H1 (cell line): Measurements from ENCODE around the gene GLB1L2. TPM values are rescaled to one million over a fixed set of nuclear protein-coding genes. Genes with fewer than 3 reads are reported as not detected.

Experiments used
- CTCF ChIA-PET: fragments of 300-600 bp; sonication (Branson Sonifier 250); formaldehyde crosslinking; loops from one replicate; lab custom pipeline; 2021; ENCODE audit not compliant: partially characterized antibody; lab: Charles Lee
- POLR2A ChIA-PET: fragments of 300-600 bp; sonication (Branson Sonifier 250); formaldehyde crosslinking; loops from one replicate; lab custom pipeline; 2021; ENCODE audit warnings: inconsistent platforms; ENCODE audit not compliant: partially characterized antibody; lab: Charles Lee
- DNase-seq, 2 experiments: peaks; one replicate each; pipeline versions ENCODE4 v3.0.0 to v3.0.0-alpha.2; 2010 to 2022; ENCODE audit warnings: low spot score in 2 of 2, low read depth in 1 of 2, mixed read lengths in 1 of 2
- FAIRE-seq: peaks from 2 replicates; lab custom pipeline; 2011; peaks lifted over from hg19 to GRCh38; lab: Jason Lieb, UNC
- H2AFZ ChIP-seq: 2 replicates; pipeline ENCODE4 v1.8.1; 2012; ENCODE audit warnings: low read length, inconsistent platforms
- H2AK5ac ChIP-seq: 2 replicates; pipeline ENCODE4 v1.6.1; 2013; ENCODE audit warnings: low read depth, low read length
- H2BK120ac ChIP-seq: replicated peaks from 2 replicates; pipeline ENCODE3; 2013; ENCODE audit warnings: low read depth, low read length, inconsistent platforms
- H2BK12ac ChIP-seq: 2 replicates; pipeline ENCODE4 v1.6.1; 2013; ENCODE audit warnings: low read depth, low read length
- H2BK15ac ChIP-seq: 2 replicates; pipeline ENCODE4 v1.6.1; 2013; ENCODE audit warnings: low read length
- H2BK20ac ChIP-seq: 2 replicates; pipeline ENCODE4 v1.6.1; 2013; ENCODE audit warnings: low read length
- H2BK5ac ChIP-seq: 2 replicates; pipeline ENCODE4 v1.6.1; 2013; ENCODE audit warnings: low read depth, low read length
- H3K14ac ChIP-seq: 2 replicates; pipeline ENCODE4 v1.6.1; 2013; ENCODE audit warnings: inconsistent platforms; ENCODE audit not compliant: insufficient read length
- H3K18ac ChIP-seq: 2 replicates; pipeline ENCODE4 v1.6.1; 2013; ENCODE audit warnings: low read length; ENCODE audit errors: extremely low read depth
- H3K23ac ChIP-seq: 2 replicates; pipeline ENCODE4 v1.6.1; 2013; ENCODE audit warnings: inconsistent platforms; ENCODE audit not compliant: insufficient read length
- H3K23me2 ChIP-seq: 2 replicates; pipeline ENCODE4 v1.6.1; 2013; ENCODE audit warnings: low read depth, low read length
- H3K27ac ChIP-seq: 2 replicates; pipeline ENCODE4 v1.6.1; 2011; ENCODE audit warnings: low read depth, low read length, inconsistent platforms
- H3K27me3 ChIP-seq, 4 experiments: replicated peaks in 1 of 4; 1 replicate in 1 of 4; 2 replicates in 3 of 4; pipeline versions ENCODE4 v1.6.1 to v1.8.1; 2011 to 2013; ENCODE audit warnings: low read length in 3 of 4, mild to moderate bottlenecking in 3 of 4, inconsistent platforms in 2 of 4, mixed read lengths in 2 of 4, moderate library complexity in 1 of 4; ENCODE audit not compliant: control insufficient read depth in 3 of 4, insufficient read depth in 3 of 4; ENCODE audit errors: extremely low read depth in 1 of 4
- H3K36me3 ChIP-seq, 4 experiments: 2 replicates each; pipeline versions ENCODE4 v1.6.1 to v1.8.1; 2011 to 2013; ENCODE audit warnings: mild to moderate bottlenecking in 4 of 4, low read length in 3 of 4, moderate library complexity in 2 of 4, control low read depth in 1 of 4, inconsistent platforms in 1 of 4; ENCODE audit not compliant: insufficient read depth in 4 of 4, control insufficient read depth in 2 of 4
- H3K4ac ChIP-seq: replicated peaks from 2 replicates; pipeline ENCODE3; 2013; ENCODE audit warnings: low read length, low read depth, mixed read lengths, inconsistent platforms; ENCODE audit not compliant: insufficient read length
- H3K4me1 ChIP-seq, 4 experiments: replicated peaks in 1 of 4; 1 replicate in 1 of 4; 2 replicates in 3 of 4; pipeline versions ENCODE4 v1.6.1 to v1.8.1; 2011 to 2013; ENCODE audit warnings: low read length in 3 of 4, inconsistent platforms in 2 of 4, mixed read lengths in 1 of 4; ENCODE audit not compliant: insufficient read depth in 4 of 4, control insufficient read depth in 3 of 4
- H3K4me2 ChIP-seq, 2 experiments: 2 replicates each; pipeline versions ENCODE4 v1.6.1 to v1.8.1; 2011 to 2013; ENCODE audit warnings: low read depth in 2 of 2, low read length in 2 of 2, control low read depth in 1 of 2, inconsistent platforms in 1 of 2, mild to moderate bottlenecking in 1 of 2; ENCODE audit not compliant: insufficient read depth in 1 of 2
- H3K4me3 ChIP-seq, 4 experiments: fragments of 200-600, 300-600 bp in 1 of 4; sonication (generic), shearing (Covaris generic), sonication (Bioruptor Twin) in 1 of 4; 2 replicates each; pipeline versions ENCODE4 v1.5.1 to v1.8.1; 2011 to 2016; ENCODE audit warnings: low read length in 4 of 4, low read depth in 3 of 4, control low read depth in 2 of 4, inconsistent platforms in 2 of 4, mild to moderate bottlenecking in 2 of 4, mixed read lengths in 1 of 4, moderate library complexity in 1 of 4; ENCODE audit not compliant: insufficient read depth in 2 of 4; ENCODE audit errors: extremely low read depth in 1 of 4
- H3K56ac ChIP-seq: replicated peaks from 2 replicates; pipeline ENCODE3; 2013; ENCODE audit warnings: low read depth, mild to moderate bottlenecking, mixed read lengths, low read length, inconsistent platforms; ENCODE audit not compliant: insufficient read length
- H3K79me1 ChIP-seq: 2 replicates; pipeline ENCODE4 v1.6.1; 2013; ENCODE audit warnings: low read depth, low read length, control low read depth
- H3K79me2 ChIP-seq, 2 experiments: 2 replicates each; pipeline versions ENCODE4 v1.6.1 to v1.8.1; 2012 to 2013; ENCODE audit warnings: low read length in 2 of 2, mild to moderate bottlenecking in 2 of 2, inconsistent platforms in 1 of 2; ENCODE audit not compliant: insufficient read depth in 2 of 2, control insufficient read depth in 1 of 2
- H3K9ac ChIP-seq, 4 experiments: replicated peaks in 1 of 4; 1 replicate in 1 of 4; 2 replicates in 3 of 4; pipeline versions ENCODE4 v1.6.1 to v1.8.1; 2011 to 2013; ENCODE audit warnings: low read depth in 3 of 4, low read length in 3 of 4, control low read depth in 2 of 4, mild to moderate bottlenecking in 2 of 4, moderate library complexity in 2 of 4, inconsistent platforms in 1 of 4; ENCODE audit errors: extremely low read depth in 1 of 4
- H3K9me3 ChIP-seq, 2 experiments: 2 replicates each; pipeline versions ENCODE4 v1.6.1 to v1.8.1; 2012 to 2013; ENCODE audit warnings: mild to moderate bottlenecking in 2 of 2, moderate library complexity in 2 of 2, control low read depth in 1 of 2, inconsistent platforms in 1 of 2, low read depth in 1 of 2, low read length in 1 of 2, mixed read lengths in 1 of 2; ENCODE audit not compliant: insufficient read depth in 2 of 2
- H4K20me1 ChIP-seq, 2 experiments: replicated peaks in 1 of 2; 2 replicates each; pipeline versions ENCODE3 to v1.8.1; 2011 to 2013; ENCODE audit warnings: inconsistent platforms in 2 of 2, low read length in 2 of 2, mild to moderate bottlenecking in 1 of 2; ENCODE audit not compliant: insufficient read depth in 2 of 2, control insufficient read depth in 1 of 2
- H4K5ac ChIP-seq: 2 replicates; pipeline ENCODE4 v1.6.1; 2013; ENCODE audit warnings: low read length, low read depth, mixed read lengths, inconsistent platforms; ENCODE audit not compliant: insufficient read length
- H4K8ac ChIP-seq: 2 replicates; pipeline ENCODE4 v1.8.0; 2013; ENCODE audit warnings: mild to moderate bottlenecking, moderate library complexity, low read length, inconsistent platforms; ENCODE audit not compliant: insufficient read depth; ENCODE audit errors: extremely low read depth
- H4K91ac ChIP-seq: replicated peaks from 2 replicates; pipeline ENCODE3; 2013; ENCODE audit warnings: low read length, mixed read lengths, inconsistent platforms; ENCODE audit not compliant: insufficient read length
- E2F6 ChIP-seq: IDR thresholded peaks from 2 replicates; pipeline ENCODE4 v1.6.1; 2012; ENCODE audit warnings: inconsistent platforms
- HDAC2 ChIP-seq, 2 experiments: fragments of 300-600 bp in 1 of 2; sonication (generic) in 1 of 2; IDR thresholded peaks; 2 replicates each; pipeline ENCODE4 v1.6.1; 2011 to 2012; ENCODE audit warnings: low read depth in 2 of 2, low read length in 2 of 2, mild to moderate bottlenecking in 2 of 2, moderate library complexity in 2 of 2, borderline replicate concordance in 1 of 2, inconsistent platforms in 1 of 2
- POU5F1 ChIP-seq: IDR thresholded peaks from 2 replicates; pipeline ENCODE4 v1.6.1; 2011; ENCODE audit warnings: low read depth, mild to moderate bottlenecking, low read length, moderate library complexity
- RNF2 ChIP-seq: fragments of 200-900, 300-1000 bp; sonication (generic); IDR thresholded peaks from 2 replicates; pipeline ENCODE4 v1.7.1; 2016; ENCODE audit warnings: borderline replicate concordance, low read depth, mild to moderate bottlenecking, antibody characterized with exemption, low read length; ENCODE audit not compliant: poor library complexity, severe bottlenecking; ENCODE audit errors: missing control alignments
- RXRA ChIP-seq: IDR thresholded peaks from 2 replicates; pipeline ENCODE4 v1.6.1; 2011; ENCODE audit warnings: low read depth, mild to moderate bottlenecking, low read length, moderate library complexity; ENCODE audit not compliant: insufficient read depth
- SIX5 ChIP-seq: IDR thresholded peaks from 2 replicates; pipeline ENCODE4 v1.6.1; 2011; ENCODE audit warnings: mild to moderate bottlenecking, low read depth, low read length
- SP2 ChIP-seq: IDR thresholded peaks from 2 replicates; pipeline ENCODE4 v1.6.1; 2012; ENCODE audit warnings: mild to moderate bottlenecking, low read length, inconsistent platforms
- SRF ChIP-seq: IDR thresholded peaks from 2 replicates; pipeline ENCODE4 v1.6.1; 2011; ENCODE audit warnings: mild to moderate bottlenecking, low read depth, low read length, moderate library complexity
- WGBS, 2 experiments: shearing (Covaris generic) in 1 of 2; methylation state at CpG; one replicate each; pipeline versions ENCODE4 v1.1.6 to v1.1.7; 2013 to 2015; ENCODE audit warnings: low lambda C conversion rate in 2 of 2, mixed read lengths in 2 of 2, inconsistent platforms in 1 of 2, low coverage in 1 of 2, missing lambda C conversion rate in 1 of 2; ENCODE audit not compliant: insufficient replicate concordance in 2 of 2, insufficient coverage in 1 of 2, insufficient read length in 1 of 2; ENCODE audit errors: extremely low coverage in 1 of 2, missing lambda C conversion rate in 1 of 2; 5-methylcytosine and 5-hydroxymethylcytosine counted together
- polyA plus RNA-seq, 7 experiments: library from polyadenylated mRNA; depleted of rRNA in 3 of 7; stranded (reverse) in 5 of 7; unstranded in 2 of 7; fragments of >200 nt in 5 of 7; fragments of 200-250 nt in 2 of 7; gene quantifications; 1 replicate in 5 of 7; 2 replicates in 1 of 7; 4 replicates in 1 of 7; pipeline versions ENCODE4 v1.2.1 to v1.2.3, GENCODE V29; 2011 to 2013; ENCODE audit warnings: missing spikeins in 2 of 7, mixed read lengths in 2 of 7
- total RNA-seq: library from RNA; stranded (reverse); fragmentation: NEBNext Ultra II Directional; extraction: Animal tissue kit (Norgen Biotek cat#: 25700); gene quantifications from 2 replicates; pipeline ENCODE4 v1.2.1, GENCODE V29; 2021

Gene GLB1L2
- total and polyA plus RNA-seq, 2 of the 8 experiments (the other 6 are each of a cell fraction or from before 2014, with no cell fraction given) = 4.4 to 7.9 TPM

GRCh38 chr11:134283461-134284230 is 48.1 kb upstream of the GLB1L2 start:
- CTCF ChIA-PET = interaction anchor here (0.7 to 1.9 kb wide), 4 partner anchors 10 to 27 kb away, joined by 3 to 5 read pairs (median 5); no protein-coding TSS in a partner anchor
- Histone ChIP-seq H3K4me3 (no peak overlapping the region), H2BK15ac (no peak overlapping the region), H3K79me2 (peaks cover 0 to 5% of the 10 kb centered on the region in 2 experiments; a peak in 1 of 4 replicates), H3K27ac (no peak overlapping the region), H3K4ac (no peak overlapping the region), H2BK5ac (no peak overlapping the region), H4K8ac (no peak overlapping the region), H2BK120ac (no peak overlapping the region), H3K23me2 (no peaks in the 10 kb centered on the region), H3K14ac (no peak overlapping the region), H2BK20ac (no peak overlapping the region), H3K23ac (no peak overlapping the region), H2AK5ac (no peak overlapping the region), H3K56ac (no peak overlapping the region), H3K9me3 (no peaks in the 10 kb centered on the region), H3K79me1 (no peaks in the 10 kb centered on the region), H4K20me1 (no peaks in the 10 kb centered on the region), H2BK12ac (no peak overlapping the region), H3K18ac (no peak overlapping the region), H3K27me3 (no peaks in the 10 kb centered on the region), H2AFZ (no peak overlapping the region), H3K4me1 (peaks cover 0 to 3% (median 0%) of the 10 kb centered on the region in 4 experiments; a peak in 1 of 7 replicates), H3K9ac (no peak overlapping the region), H4K91ac (no peak overlapping the region), H3K36me3 (peaks cover 0 to 17% (median 9%) of the 10 kb centered on the region in 4 experiments; a peak in 6 of 8 replicates), H3K4me2 (no peak overlapping the region), H4K5ac (no peak overlapping the region)
- DNase-seq (no peak), FAIRE-seq (no peak)
- TF ChIP-seq POU5F1 = no peak
- TF ChIP-seq HDAC2 (IDR thresholded peaks at IDR 0.05; ENCODE audit: borderline replicate concordance in 1 of 2, low read depth in 2 of 2, low read length in 2 of 2) = no peak
- TF ChIP-seq SP2 = no peak
- no peak for TF ChIP-seq RXRA
- no peak for TF ChIP-seq E2F6
- TF ChIP-seq SRF = no peak
- TF ChIP-seq SIX5 = no peak
- TF ChIP-seq RNF2 = no peak
- 95% methylated on average over 16 of the region's 16 CpGs; no CpG with 5 or more reads in 1 of the 2 experiments for WGBS, 2 experiments
- POLR2A ChIA-PET = interaction anchor here (1.4 kb wide), 1 partner anchor 15 kb away, joined by 3 read pairs; no protein-coding TSS in a partner anchor
